GM12878 (cell line): Measurements from ENCODE around the gene PCDH15. TPM values are rescaled to one million over a fixed set of nuclear protein-coding genes. Genes with fewer than 3 reads are reported as not detected.

Experiments
- ATF3 ChIP-seq: IDR thresholded peaks from 2 replicates; pipeline ENCODE4 v1.6.1; 2011; ENCODE audit warnings: low read depth, mild to moderate bottlenecking, low read length, moderate library complexity, borderline replicate concordance; ENCODE audit errors: extremely low read depth
- CUX1 ChIP-seq: IDR thresholded peaks from 2 replicates; pipeline ENCODE4 v1.6.1; 2012; ENCODE audit warnings: improper control_type of control experiment, low read depth, low read length; ENCODE audit not compliant: insufficient replicate concordance
- FOS ChIP-seq: IDR thresholded peaks from 3 replicates; pipeline ENCODE4 v1.6.1; 2011; ENCODE audit warnings: borderline replicate concordance; ENCODE audit not compliant: insufficient read length; ENCODE audit errors: extremely low read depth
- HCFC1 ChIP-seq: fragments of 150-350 bp; IDR thresholded peaks from 2 replicates; pipeline ENCODE4 v1.6.1; 2014; ENCODE audit warnings: low read length
- HDGF ChIP-seq: fragments of 450-650 bp; IDR thresholded peaks from 2 replicates; pipeline ENCODE4 v1.6.1; 2016; ENCODE audit warnings: antibody characterized with exemption
- JUNB ChIP-seq: IDR thresholded peaks from 2 replicates; pipeline ENCODE4 v1.6.1; 2016; ENCODE audit warnings: antibody characterized with exemption, mild to moderate bottlenecking
- NBN ChIP-seq: fragments of 450-650 bp; IDR thresholded peaks from 2 replicates; pipeline ENCODE4 v1.6.1; 2016
- PBX3 ChIP-seq: IDR thresholded peaks from 2 replicates; pipeline ENCODE4 v1.6.1; 2011; ENCODE audit warnings: mild to moderate bottlenecking, low read depth, low read length, moderate library complexity; ENCODE audit not compliant: insufficient replicate concordance
- PKNOX1 ChIP-seq: fragments of 450-650 bp; IDR thresholded peaks from 2 replicates; pipeline ENCODE4 v1.6.1; 2016; ENCODE audit warnings: mild to moderate bottlenecking
- RELB ChIP-seq: fragments of 450-650 bp; IDR thresholded peaks from 2 replicates; pipeline ENCODE4 v1.6.1; 2017; ENCODE audit warnings: low read depth, mild to moderate bottlenecking, moderate library complexity
- YY1 ChIP-seq: IDR thresholded peaks from 2 replicates; pipeline ENCODE4 v1.6.1; 2011; ENCODE audit warnings: low read depth, mild to moderate bottlenecking, low read length
- polyA plus RNA-seq, 11 experiments: library from polyadenylated mRNA; depleted of rRNA in 4 of 11; unstranded in 6 of 11; stranded (reverse) in 5 of 11; fragments of >200 nt; fragmentation: Nextera tagmentation in 4 of 11; fragmentation: Illumina TruSeq in 1 of 11; extraction: Ambion mirVana in 4 of 11; extraction: Trizol in 1 of 11; gene quantifications; 1 replicate in 1 of 11; 2 replicates in 10 of 11; pipeline versions ENCODE4 v1.2.1 to v1.2.3, GENCODE V29; 2011 to 2016; ENCODE audit warnings: inconsistent platforms in 2 of 11, missing spikeins in 2 of 11, low read depth in 1 of 11
- total RNA-seq, 4 experiments: library from RNA; depleted of rRNA in 3 of 4; stranded (reverse); fragments of >200 nt in 3 of 4; fragmentation: Illumina TruSeq in 1 of 4; extraction: Trizol in 1 of 4; gene quantifications; 2 replicates each; pipeline versions ENCODE4 v1.2.1 to v1.2.3, GENCODE V29; 2013 to 2021

Gene PCDH15
- total and polyA plus RNA-seq, 10 of the 15 experiments (the other 5 are each of a cell fraction or from before 2014, with no cell fraction given), result 0.03 to 0.52 (median 0.07) TPM; not detected in 6

GRCh38 chr10:54749623-54750022 is 51.4 kb downstream of the PCDH15 start (continued):
- no peak for TF ChIP-seq RELB
- no peak for TF ChIP-seq PBX3
- no peak for TF ChIP-seq CUX1
- TF ChIP-seq PKNOX1, result no peak
- no peak for TF ChIP-seq JUNB
- TF ChIP-seq YY1, result no peak
- no peak for TF ChIP-seq ATF3
- no peak for TF ChIP-seq HDGF
- TF ChIP-seq HCFC1, result no peak
- no peak for TF ChIP-seq NBN
- no peak for TF ChIP-seq FOS
